ENCODE results near the gene FZR1. TPM values are rescaled to one million over a fixed set of nuclear protein-coding genes. Genes with fewer than 3 reads are reported as not detected.
"Not testable (repeated sequence)": the region's sequence is repeated elsewhere in the genome, so short reads cannot be mapped to it uniquely, and the experiment has no call there.

FZR1 gene
- total RNA-seq, 1 donor from 2014 or later = 44.3 TPM

- H3K27me3 Mint-ChIP-seq (ENCODE audit: low read depth) = no peaks in the 10 kb centered on the region
- intact Hi-C loops (cut with micrococcal nuclease) = loop anchor here (2.0 kb wide), 1 partner anchor 49 kb away; the partner anchor contains the start of gene MFSD12
- H3K4me1 Mint-ChIP-seq (ENCODE audit: low read depth) = peaks cover 33% of the 10 kb centered on the region
- peak overlapping the region; percentile 86 for H3K27ac Mint-ChIP-seq
- no peaks in the 10 kb centered on the region for H3K9me3 Mint-ChIP-seq
- peaks cover 35% of the 10 kb centered on the region for H3K36me3 Mint-ChIP-seq (ENCODE audit: low read depth)
- H3K4me3 Mint-ChIP-seq (ENCODE audit: low read depth) = peak overlapping the region; percentile 93
- DNase-seq (ENCODE audit: low spot score) = peak; percentile 25
Observed at GRCh38 chr19:3507371-3508120, 1.4 kb downstream of the FZR1 start.

- peaks cover 35% of the 10 kb centered on the region for H3K36me3 Mint-ChIP-seq (ENCODE audit: low read depth)
- intact Hi-C loops (cut with micrococcal nuclease); H3K27me3 Mint-ChIP-seq (ENCODE audit: low read depth); H3K9me3 Mint-ChIP-seq; DNase-seq (ENCODE audit: low spot score); H3K27ac Mint-ChIP-seq: not testable (repeated sequence)
- peaks cover 33% of the 10 kb centered on the region for H3K4me1 Mint-ChIP-seq (ENCODE audit: low read depth)
- H3K4me3 Mint-ChIP-seq (ENCODE audit: low read depth) = peak overlapping the region; percentile 49
Observed at GRCh38 chr19:3508121-3508661, 2.1 kb downstream of the FZR1 start.

GRCh38 chr19:3508771-3509535 lies 2.8 kb downstream of the FZR1 start:
- Mint-ChIP-seq H3K4me1 (ENCODE audit: low read depth) (peaks cover 33% of the 10 kb centered on the region), H3K27ac (peak overlapping the region; percentile 75), H3K27me3 (ENCODE audit: low read depth) (no peaks in the 10 kb centered on the region), H3K9me3 (no peaks in the 10 kb centered on the region), H3K4me3 (ENCODE audit: low read depth) (peak overlapping the region; percentile 58), H3K36me3 (ENCODE audit: low read depth) (peaks cover 35% of the 10 kb centered on the region)
- no peak for DNase-seq (ENCODE audit: low spot score)
- intact Hi-C loops (cut with micrococcal nuclease) = no loop called here

DNA sequence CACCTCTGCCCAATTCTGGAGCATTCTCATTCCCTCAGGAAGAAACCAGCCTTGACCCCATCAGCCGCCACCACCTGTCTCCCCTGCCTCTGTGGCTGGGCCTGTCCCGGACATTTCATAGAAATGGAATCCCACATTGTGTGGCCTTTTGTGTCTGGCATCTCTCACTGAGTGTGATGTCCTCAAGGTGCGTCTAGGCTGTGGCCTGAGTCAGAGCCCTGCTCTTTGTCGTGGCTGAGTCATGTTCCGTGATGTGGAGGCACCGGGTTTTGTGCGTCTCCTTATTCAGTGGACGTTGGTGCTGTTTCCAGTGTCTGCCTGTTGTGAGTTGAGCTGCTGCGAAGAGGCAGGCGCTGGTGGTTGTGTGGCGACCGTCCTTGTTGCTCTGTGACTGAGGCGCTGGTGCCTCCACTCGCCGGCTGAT lies 3.5 kb downstream of the FZR1 start:
- H3K27me3 Mint-ChIP-seq (ENCODE audit: low read depth) = no peaks in the 10 kb centered on the region
- H3K27ac Mint-ChIP-seq = peak overlapping the region; percentile 75
- H3K4me3 Mint-ChIP-seq (ENCODE audit: low read depth) = peak overlapping the region; percentile 58
- peaks cover 35% of the 10 kb centered on the region for H3K36me3 Mint-ChIP-seq (ENCODE audit: low read depth)
- no peaks in the 10 kb centered on the region for H3K9me3 Mint-ChIP-seq
- intact Hi-C loops (cut with micrococcal nuclease) = no loop called here
- H3K4me1 Mint-ChIP-seq (ENCODE audit: low read depth) = peaks cover 33% of the 10 kb centered on the region
- DNase-seq (ENCODE audit: low spot score) = no peak

- Mint-ChIP-seq H3K27me3 (ENCODE audit: low read depth) (no peaks in the 10 kb centered on the region), H3K4me3 (ENCODE audit: low read depth) (no peak overlapping the region), H3K36me3 (ENCODE audit: low read depth) (peaks cover 34% of the 10 kb centered on the region), H3K4me1 (ENCODE audit: low read depth) (peaks cover 26% of the 10 kb centered on the region), H3K9me3 (no peaks in the 10 kb centered on the region), H3K27ac (no peak overlapping the region)
- DNase-seq (ENCODE audit: low spot score) = no peak
- intact Hi-C loops (cut with micrococcal nuclease) = no loop called here
Observed at GRCh38 chr19:3510727-3511126, 4.6 kb downstream of the FZR1 start.

DNA sequence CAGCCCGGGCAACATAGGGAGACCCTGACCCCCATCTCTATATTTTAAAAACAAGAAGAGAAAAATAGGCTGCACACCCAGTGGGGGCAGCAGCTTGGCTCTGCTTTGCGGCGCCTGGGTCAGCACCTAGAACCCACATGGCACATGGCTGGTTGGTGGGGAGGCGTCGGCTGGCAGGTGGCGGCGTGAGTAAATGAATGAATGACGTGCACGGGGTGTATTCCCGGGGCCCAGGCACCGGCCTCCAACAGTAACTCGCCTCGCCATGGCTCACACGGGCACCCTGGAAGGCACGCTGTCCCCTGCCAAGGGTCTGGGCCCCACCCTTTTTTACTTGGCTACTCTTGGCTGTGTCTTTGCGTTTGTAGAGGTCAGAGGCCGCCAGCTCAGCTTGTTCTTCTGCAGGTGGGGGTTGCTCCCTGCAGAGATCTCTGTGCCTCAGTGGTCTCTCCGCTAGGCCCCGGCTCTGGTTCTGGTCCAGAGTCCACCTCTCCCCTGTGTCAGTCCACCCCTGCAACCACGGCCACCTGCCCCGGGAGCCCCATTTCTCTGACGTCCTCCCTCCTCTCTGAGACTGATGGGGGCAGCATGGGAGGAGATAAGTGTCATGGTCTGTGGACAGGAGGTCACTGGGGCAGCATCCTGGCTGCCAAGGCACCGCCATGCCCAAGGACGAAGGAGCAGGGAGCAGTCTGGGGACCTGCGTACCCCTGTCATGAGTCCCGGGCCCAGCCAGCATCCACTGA lies 5.6 kb downstream of the FZR1 start:
- Mint-ChIP-seq H3K9me3 (no peaks in the 10 kb centered on the region), H3K27ac (no peak overlapping the region), H3K4me3 (ENCODE audit: low read depth) (no peak overlapping the region), H3K27me3 (ENCODE audit: low read depth) (no peaks in the 10 kb centered on the region), H3K4me1 (ENCODE audit: low read depth) (peaks cover 26% of the 10 kb centered on the region), H3K36me3 (ENCODE audit: low read depth) (peaks cover 34% of the 10 kb centered on the region)
- DNase-seq (ENCODE audit: low spot score) = no peak
- intact Hi-C loops (cut with micrococcal nuclease) = no loop called here

DNA sequence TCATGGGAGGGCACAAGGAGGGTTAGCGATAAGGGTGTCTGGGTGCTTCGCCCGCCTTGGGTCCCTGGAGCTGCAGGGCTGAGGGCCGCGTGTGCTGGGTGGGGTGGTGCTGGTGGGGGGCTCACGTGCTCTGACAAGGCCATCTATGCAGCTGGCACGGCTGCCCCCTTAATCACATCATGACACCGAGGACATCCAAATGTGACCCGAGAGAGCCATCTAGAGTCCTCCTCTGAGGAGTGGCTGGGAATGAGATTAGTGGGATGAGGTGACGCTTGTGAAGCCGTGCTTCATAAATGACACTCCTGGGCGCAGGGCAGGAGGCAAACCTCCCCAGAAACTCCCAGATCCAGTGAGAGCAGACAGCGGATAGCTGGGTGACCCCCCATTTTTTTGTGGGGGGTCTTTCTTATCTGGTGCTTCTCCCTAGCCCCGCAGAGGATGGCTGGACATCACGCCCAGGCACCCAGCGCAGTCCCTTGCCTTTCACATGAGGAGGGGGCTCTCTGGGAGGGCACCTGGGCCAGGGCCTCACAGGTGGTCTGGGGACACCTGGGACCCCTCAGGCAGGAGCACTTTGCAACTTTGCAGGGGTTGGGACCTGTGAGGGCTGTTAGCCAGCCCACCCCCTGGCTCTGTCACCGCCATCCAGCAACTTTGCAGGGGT lies 6.6 kb downstream of the FZR1 start:
- H3K36me3 Mint-ChIP-seq (ENCODE audit: low read depth) = peaks cover 25% of the 10 kb centered on the region
- no peak overlapping the region for H3K27ac Mint-ChIP-seq
- H3K4me3 Mint-ChIP-seq (ENCODE audit: low read depth) = no peak overlapping the region
- no peaks in the 10 kb centered on the region for H3K9me3 Mint-ChIP-seq
- H3K27me3 Mint-ChIP-seq (ENCODE audit: low read depth) = no peaks in the 10 kb centered on the region
- intact Hi-C loops (cut with micrococcal nuclease) = no loop called here
- peaks cover 18% of the 10 kb centered on the region for H3K4me1 Mint-ChIP-seq (ENCODE audit: low read depth)
- no peak for DNase-seq (ENCODE audit: low spot score)

DNA sequence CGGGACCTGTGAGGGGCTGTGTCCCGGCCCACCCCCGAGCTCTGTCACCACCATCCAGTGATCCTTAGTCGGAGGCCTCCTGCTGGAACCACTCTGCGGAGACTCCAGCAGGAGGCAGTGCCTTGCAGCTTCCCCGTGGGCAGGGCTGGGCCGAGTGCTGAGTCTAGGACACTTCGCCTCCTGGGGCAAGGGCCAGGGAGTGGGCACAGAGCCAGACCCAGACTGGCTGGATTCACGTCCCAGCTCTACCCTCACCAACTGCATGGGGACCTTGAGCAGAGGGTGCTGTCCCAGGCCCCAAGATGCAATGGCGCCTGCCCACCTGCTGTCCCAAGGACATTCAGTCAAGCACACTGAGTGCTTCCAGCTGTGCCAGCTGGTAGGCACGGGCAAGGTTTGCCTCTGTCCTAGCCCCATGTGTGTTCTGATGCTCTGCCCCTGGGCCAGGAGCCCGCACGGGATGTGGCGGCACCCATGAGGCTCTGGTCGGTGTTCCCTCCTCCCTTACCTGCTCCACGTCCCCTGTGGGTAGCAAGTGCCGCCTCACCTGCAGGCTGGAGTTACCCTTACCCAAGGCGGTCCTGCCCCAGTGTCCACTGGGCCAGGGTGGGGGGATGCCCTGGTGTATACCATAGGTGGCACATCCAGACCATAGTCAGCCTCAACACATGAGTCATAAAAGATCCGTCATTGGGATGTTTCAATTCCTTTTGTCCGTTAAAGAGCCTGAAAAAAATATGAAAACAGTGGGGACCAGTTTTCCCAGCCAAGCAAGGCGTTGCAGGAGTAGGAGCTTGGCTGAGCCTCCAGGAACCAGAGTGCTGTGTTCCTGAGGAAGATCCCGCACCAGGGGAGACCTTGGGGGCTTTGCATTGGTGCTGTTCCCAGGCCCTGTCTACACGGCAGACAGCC lies 7.4 kb downstream of the FZR1 start:
- DNase-seq (ENCODE audit: low spot score) = no peak
- H3K36me3 Mint-ChIP-seq (ENCODE audit: low read depth) = peaks cover 22% of the 10 kb centered on the region
- H3K4me3 Mint-ChIP-seq (ENCODE audit: low read depth) = no peak overlapping the region
- H3K9me3 Mint-ChIP-seq = no peaks in the 10 kb centered on the region
- H3K4me1 Mint-ChIP-seq (ENCODE audit: low read depth) = peaks cover 15% of the 10 kb centered on the region
- no peak overlapping the region for H3K27ac Mint-ChIP-seq
- H3K27me3 Mint-ChIP-seq (ENCODE audit: low read depth) = no peaks in the 10 kb centered on the region
- intact Hi-C loops (cut with micrococcal nuclease) = no loop called here

GRCh38 chr19:3514930-3515329 lies 8.8 kb downstream of the FZR1 start:
- Mint-ChIP-seq H3K4me1 (ENCODE audit: low read depth) (peaks cover 4% of the 10 kb centered on the region), H3K27ac (no peak overlapping the region), H3K27me3 (ENCODE audit: low read depth) (no peaks in the 10 kb centered on the region), H3K4me3 (ENCODE audit: low read depth) (no peak overlapping the region), H3K36me3 (ENCODE audit: low read depth) (peaks cover 9% of the 10 kb centered on the region), H3K9me3 (no peaks in the 10 kb centered on the region)
- intact Hi-C loops (cut with micrococcal nuclease) = no loop called here
- DNase-seq (ENCODE audit: low spot score) = no peak

DNA sequence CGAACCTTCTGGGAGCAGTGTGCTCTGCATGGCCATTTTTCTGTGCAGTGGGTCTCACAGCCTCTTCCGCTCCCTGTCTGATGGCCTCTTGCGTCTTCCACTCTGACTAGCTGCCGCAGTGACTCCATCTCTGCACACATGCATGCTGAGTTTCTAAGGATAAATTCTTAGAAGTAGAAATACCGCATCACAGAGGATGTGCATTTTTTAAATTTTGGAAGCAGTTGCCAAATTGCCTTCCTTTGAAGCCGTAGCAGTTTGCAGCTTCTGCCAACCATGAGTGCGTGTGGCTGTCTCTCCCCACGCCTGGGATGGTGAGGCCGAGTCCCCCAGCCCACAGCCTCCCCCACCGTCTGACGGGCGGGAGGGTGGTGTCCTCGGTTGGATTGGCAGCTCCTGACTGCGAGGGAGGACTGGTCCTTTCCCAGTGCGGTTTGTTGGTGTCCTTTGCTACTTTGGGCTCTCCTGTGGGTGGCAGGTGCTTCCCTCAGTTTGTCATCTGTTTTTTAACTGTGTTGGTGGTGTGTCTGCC lies 9.8 kb downstream of the FZR1 start:
- intact Hi-C loops (cut with micrococcal nuclease) = no loop called here
- Mint-ChIP-seq H3K9me3 (no peaks in the 10 kb centered on the region), H3K4me3 (ENCODE audit: low read depth) (no peak overlapping the region), H3K4me1 (ENCODE audit: low read depth) (peaks cover 2% of the 10 kb centered on the region), H3K27ac (no peak overlapping the region), H3K27me3 (ENCODE audit: low read depth) (no peaks in the 10 kb centered on the region), H3K36me3 (ENCODE audit: low read depth) (peaks cover 8% of the 10 kb centered on the region)
- DNase-seq (ENCODE audit: low spot score) = no peak

DNA sequence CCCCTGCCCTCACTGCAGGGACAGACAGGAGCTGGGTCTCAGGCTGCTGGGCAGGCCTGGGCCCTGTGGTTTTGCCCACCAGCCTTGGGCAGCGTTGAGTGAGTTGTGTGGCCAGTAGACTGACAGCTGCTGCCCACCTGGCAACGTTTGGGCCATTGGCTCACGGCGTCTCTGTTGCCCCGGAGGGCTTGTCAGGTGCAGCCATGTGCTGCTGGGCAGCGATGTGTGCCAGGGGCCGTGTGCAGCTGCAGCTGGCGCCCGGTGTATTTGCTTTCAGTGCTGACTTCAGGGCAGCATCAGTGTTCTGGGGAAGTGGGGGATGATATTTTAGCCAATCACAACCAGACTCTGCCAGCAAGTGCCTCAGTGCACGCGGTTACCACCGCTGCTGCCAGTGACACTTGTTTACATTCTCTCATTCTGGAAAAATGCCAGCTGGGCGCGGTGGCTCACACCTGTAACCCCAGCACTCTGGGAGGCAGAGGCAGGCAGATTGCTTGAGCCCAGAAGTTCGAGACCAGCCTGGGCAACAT lies 10.6 kb downstream of the FZR1 start:
- Mint-ChIP-seq H3K27ac (no peak overlapping the region), H3K27me3 (ENCODE audit: low read depth) (no peaks in the 10 kb centered on the region), H3K36me3 (ENCODE audit: low read depth) (peaks cover 10% of the 10 kb centered on the region), H3K4me1 (ENCODE audit: low read depth) (peaks cover 2% of the 10 kb centered on the region), H3K4me3 (ENCODE audit: low read depth) (no peak overlapping the region), H3K9me3 (no peaks in the 10 kb centered on the region)
- intact Hi-C loops (cut with micrococcal nuclease) = no loop called here
- DNase-seq (ENCODE audit: low spot score) = no peak
